GM21825 (cell line): ENCODE data around the gene MMP7.

Experiments
- ATAC-seq: cut with Tn5 transposase; IDR thresholded peaks from one replicate; pipeline ENCODE4 v1.9.1; 2021; ENCODE audit warnings: mild to moderate bottlenecking, moderate library complexity; ENCODE audit not compliant: unreplicated experiment

Gene MMP7

DNA sequence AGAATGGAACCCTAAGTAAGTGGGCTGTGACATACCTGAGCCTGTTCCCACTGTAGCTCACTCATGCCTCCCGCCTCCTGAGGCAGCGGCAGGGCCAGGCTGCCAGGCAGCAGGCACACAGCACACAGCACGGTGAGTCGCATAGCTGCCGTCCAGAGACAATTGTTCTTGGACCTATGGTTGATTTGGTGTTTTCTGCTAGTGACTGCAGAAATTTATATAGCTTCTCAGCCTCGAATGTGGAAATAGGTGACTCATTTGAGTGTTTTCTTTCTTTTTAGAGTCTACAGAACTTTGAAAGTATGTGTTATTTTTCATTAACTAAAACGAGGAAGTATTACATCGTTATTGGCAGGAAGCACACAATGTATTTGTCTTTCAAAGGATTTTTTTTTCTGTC, at the start of gene MMP7:
TSS of gene MMP7 (minus strand) at position 190 of the 400 bp plus-strand sequence. CDS start at position 143, 47 bp downstream.
- ATAC-seq, result no peak

DNA sequence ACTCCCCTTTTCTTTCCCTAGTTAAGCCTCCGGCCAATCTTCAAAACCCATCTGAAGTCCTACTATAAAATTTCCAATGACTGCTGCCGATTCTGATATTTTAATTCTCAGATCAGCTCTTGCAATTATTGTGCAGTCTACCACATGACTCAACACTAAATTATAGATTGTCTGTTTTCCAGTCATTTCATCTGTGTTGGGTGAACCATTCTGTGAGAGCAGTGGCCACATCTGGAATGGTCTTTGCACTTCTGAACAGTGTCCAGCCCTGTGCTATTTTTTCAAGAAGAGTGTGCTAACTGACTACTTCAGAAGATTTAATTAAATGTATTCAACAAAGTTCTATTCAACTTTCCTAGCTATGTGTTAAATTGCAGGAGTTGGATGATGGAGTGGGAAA, 47.2 kb upstream of the MMP7 start:
- no peak for ATAC-seq

- ATAC-seq, result peak; percentile 59
Observed at GRCh38 chr11:102577182-102577581, 46.6 kb upstream of the MMP7 start.

- ATAC-seq, result no peak
Observed at GRCh38 chr11:102576350-102576749, 45.8 kb upstream of the MMP7 start.

DNA sequence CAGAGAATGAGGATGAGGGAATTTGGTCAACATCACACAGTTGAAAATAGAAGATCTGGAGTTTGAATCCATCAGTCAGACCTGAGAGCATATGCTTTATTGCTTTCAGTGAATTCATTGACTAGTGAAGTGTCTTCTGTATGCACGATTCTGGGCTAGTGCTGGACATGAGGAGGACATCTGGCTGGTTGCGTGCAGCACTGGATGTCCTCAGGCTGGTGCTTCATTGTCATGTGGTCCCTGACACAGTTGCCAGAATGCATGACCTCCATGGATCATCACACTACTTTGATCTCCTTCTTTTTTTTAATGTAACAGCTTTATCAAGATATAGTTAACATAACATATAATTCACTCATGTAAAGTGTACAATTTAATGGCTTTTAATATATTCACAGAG, 44.5 kb upstream of the MMP7 start:
- no peak for ATAC-seq

DNA sequence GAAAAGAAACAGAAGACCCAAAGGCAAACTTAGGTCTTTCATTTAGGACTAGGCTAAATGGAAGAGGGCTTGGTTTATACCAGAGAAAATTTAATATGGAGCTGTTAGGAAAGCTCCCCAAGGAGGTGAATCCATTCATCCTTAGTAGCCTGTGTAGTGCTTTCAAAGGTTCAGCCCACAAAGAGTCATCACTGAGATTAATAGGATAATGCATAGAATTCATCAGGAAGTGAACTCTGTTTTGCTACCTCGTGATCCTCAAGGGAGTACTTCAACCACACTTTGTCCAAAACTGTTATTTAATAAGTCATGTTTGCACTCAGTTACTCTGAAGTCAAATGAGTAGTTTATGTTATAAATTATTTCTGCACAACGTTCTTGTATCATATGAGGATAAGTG, 43.3 kb upstream of the MMP7 start:
- no peak for ATAC-seq

DNA sequence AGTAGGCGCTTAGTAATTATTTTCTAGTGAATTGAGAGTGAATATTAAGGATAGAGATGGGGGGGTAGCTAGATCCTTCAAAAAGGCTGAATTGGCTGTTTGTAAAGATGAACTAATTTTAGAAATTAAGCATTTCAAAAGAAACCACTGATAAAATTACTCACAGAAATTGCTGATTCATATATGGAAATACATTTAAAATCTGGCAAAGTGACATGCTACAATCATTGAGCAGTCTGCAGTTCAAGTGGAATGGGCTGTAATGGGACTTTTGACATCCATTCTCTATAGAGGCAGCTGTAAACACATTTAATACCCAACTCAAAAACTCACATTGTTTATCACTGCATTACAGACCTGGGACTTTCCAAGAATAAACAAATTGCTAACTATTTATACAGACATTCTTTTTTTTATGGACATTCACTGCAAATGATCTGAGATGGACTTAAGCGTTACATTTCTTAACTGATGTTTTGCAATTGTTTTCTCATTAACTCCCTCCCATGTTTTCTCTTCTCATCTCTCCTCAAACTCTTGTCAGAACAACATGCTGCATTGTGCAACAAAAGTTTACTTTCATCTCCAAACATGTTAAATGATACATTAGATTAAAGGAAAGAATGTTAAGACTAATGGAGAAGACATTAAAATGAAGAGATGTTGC, 42.1 kb upstream of the MMP7 start:
- no peak for ATAC-seq

- ATAC-seq, result no peak
Observed at GRCh38 chr11:102568851-102569250, 38.3 kb upstream of the MMP7 start.

DNA sequence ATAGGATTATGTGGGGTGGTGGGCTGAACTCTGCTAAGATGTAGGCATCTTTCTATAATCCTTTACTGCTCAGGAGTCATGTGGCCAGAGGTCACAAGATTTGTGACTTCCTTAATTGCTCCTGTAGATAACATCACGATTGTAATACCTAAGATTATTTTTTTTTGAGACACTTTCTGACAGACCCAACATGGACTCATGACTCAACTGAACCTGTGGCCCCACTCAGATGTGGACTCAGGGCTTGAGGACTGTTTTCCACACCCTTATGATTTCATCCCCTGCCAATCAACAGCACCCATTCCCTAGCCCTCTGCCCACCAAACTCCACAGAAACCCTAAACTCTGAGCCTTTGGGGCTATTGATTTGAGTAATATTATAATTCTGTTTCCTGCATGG, 35.6 kb upstream of the MMP7 start:
- ATAC-seq, result no peak

- ATAC-seq, result peak; percentile 66
Observed at GRCh38 chr11:102564110-102564509, 33.6 kb upstream of the MMP7 start.

DNA sequence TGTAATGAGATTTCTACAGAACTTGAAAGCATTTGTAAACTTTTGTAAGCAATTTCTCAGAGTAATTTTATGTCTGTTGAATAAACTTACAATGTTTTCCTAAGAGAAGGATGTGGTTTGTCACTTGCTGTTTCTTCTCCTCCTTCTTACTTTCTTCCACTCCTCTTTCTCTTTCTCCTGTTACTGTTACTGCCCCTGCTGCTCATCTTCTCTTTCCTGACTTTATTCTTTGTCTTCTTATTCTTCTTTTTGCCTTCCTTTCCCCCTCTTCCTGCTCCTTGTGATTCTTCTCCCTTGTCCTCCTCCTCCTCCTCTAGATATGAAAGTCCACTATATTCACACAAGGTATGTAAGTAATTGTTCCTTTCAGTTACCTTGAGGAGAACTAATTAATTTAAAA, 31.1 kb upstream of the MMP7 start:
- ATAC-seq, result no peak

DNA sequence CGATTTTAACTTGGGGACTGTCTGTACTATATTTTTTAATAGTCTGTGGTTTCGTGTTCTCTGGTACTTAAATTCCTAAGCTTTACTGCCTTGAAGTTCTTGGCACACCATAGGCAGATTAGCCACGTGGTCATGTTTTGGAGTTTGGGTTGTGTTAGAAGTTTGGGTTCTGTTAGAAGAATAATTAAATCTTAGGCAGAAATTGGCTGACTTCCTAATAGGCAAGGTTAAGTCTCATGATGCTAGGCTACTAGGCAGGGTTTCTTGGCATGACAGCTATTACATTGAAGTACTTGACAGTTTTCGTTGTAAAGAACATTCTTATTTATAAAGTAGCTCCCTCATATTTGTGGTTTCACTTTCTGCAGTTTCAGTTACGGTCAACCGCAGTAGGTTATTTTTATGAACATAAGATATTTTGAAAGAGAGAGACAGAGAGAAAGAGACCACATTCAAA, 30.0 kb upstream of the MMP7 start:
- peak; percentile 72 for ATAC-seq

GRCh38 chr11:102559839-102560238, 29.3 kb upstream of the MMP7 start:
- peak; percentile 42 for ATAC-seq

DNA sequence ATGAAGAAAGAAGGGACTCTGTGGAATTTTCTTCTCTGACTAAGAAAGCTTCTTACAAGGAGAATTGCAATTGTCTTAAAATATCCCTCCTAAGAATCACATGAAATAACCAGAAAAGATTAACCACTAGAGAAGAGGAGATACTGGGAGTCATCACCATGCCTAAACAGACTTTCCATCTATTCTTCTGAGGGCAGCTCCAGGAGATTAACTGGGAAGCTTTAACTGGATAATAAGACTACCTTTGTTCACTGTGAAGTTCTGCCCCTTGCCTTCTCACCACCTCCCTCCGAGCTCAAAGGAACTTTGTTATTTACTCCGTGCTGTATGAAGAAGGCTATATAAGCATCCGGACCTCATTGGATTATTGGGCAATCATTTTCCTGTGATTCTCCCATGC, 24.5 kb upstream of the MMP7 start:
- no peak for ATAC-seq

DNA sequence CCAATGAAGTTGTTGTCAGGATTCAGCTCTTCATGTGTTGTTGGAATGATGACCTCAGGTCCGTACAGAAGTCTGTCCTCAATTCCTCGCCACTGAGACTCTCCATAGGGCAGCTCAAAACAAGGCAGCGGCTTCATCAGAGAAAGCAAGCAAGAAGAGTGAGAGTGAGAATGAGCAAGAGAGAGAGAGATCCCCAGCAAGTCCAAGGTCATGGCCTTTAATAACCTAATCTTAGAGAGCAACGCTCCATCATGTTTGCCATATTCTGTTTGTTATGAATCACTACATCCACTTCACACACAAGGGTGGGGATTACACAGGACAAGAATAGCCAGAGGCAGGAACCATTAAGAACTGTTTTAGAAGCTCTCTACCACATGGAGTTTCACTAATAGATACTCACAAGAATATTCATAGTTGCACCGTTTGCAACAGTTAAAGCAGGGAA, 23.3 kb upstream of the MMP7 start:
- peak; percentile 74 for ATAC-seq

DNA sequence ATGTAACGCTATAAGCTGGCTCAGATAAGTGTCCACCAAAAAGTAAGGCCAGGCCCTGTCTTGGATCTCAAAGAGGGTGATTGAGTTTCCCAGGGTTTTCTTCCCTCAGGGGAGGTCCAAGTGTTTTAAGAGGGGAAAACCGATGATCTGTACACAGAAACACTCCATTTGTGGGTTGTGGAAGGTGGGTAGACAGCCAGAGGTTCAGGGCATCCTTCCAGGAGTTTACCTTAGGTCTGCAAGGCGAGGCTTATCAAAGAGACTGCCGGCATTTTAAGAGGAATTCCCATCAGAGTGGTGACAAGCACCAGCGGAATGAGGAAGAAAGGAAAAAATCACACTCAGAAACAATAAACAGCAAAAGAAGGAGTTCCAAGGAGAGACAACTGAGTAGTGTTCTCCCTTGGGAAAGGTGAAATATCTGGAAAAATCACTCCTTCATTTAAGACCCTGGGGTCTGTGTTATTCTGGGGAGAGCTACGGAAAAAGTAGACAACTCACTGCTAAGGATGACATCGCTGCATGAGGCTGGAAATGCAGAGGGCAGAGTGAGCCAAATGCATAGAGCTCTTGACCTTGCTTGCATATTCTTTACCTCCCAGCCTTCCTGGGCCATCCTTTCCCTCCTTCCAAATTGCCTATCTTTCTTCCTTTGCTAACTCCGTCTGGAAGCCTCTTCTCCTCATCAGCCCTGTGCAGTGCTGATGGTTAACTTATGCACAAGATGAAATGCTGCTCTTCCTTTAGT, 22.1 kb upstream of the MMP7 start:
- no peak for ATAC-seq

- no peak for ATAC-seq
Observed at GRCh38 chr11:102552020-102552419, 21.5 kb upstream of the MMP7 start.

DNA sequence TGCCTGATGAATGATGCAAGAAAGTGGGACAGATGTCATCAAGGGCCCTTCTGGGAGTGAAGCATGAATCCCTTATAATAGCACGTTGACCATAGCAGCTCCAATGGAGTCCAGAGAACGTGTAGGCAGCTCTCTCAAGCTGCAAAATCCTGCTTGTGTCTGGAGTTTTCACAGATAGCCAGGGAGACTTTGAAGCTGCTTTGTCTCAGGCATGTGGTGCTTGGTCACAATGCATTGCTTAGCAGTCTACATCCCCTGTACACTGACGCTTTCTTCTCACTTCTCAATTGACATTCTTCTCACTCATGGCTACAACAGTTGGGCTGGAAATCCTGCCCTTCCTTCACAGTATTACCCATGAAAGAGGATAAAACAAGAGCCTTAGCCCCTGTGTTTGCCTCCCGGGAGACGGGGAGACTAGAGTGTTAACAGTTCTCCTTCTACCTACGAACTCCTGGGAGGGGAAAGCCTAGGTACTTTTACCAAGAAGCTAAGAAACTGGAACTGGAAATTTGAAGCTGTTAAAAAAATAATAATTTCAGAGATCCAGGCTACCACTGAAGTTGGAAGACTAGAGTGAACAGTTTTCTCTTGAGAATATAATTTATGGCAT, 20.7 kb upstream of the MMP7 start:
- no peak for ATAC-seq

- peak; percentile 77 for ATAC-seq
Observed at GRCh38 chr11:102546923-102547471, 16.4 kb upstream of the MMP7 start.

DNA sequence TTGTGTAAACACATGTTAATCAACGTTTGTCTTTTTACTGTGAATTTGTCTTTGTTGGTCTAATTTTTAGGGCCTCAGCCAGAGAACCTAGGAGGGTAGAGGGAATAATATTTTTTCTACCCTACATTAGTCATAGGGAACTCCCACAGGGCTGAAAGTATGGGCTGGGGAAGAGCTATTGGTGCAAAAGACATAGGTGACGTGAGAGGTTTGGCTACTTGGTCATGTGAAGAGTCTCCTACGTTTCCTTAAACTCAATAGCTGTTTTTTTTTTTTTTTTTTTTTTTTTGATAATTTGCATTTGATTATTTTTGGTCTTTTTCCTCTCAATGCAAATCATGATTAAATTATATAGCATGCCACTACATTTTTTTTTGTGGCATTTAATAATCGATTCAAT, 15.9 kb upstream of the MMP7 start:
- ATAC-seq, result peak; percentile 49

DNA sequence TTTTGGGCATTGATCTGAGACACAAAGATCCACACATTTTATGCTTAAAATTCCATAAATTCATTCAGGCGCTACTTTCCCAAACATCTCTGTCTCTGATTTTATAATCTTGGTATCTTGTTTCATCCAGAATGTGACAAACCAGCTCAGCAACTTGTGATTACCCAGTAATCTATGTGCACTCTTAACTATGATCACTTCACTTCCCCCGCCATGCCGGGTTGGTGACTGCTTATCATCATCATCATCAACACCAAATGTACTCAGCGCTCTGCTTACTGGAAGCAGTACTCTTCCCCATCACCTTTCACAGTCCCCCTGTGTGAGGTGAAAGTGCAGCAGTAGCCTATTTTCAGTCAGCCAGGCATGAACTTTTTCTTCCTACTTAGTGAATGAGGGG, 15.2 kb upstream of the MMP7 start:
- no peak for ATAC-seq

- no peak for ATAC-seq
Observed at GRCh38 chr11:102544594-102544993, 14.0 kb upstream of the MMP7 start.
